Endothelial cell (in vitro differentiated cells): ENCODE results near the gene RHBDF2. TPM values are rescaled to one million over a fixed set of nuclear protein-coding genes. Genes with fewer than 3 reads are reported as not detected.

Experiments used
- DNase-seq: peaks from one replicate; pipeline ENCODE4 v3.0.0; 2021; ENCODE audit warnings: low spot score
- H3K27ac Mint-ChIP-seq: one replicate; pipeline ENCODE4 v1.8.0; 2021; ENCODE audit warnings: mixed read lengths, inconsistent platforms; ENCODE audit not compliant: unreplicated experiment
- H3K27me3 Mint-ChIP-seq: one replicate; pipeline ENCODE4 v1.8.0; 2021; ENCODE audit warnings: mild to moderate bottlenecking, moderate library complexity, mixed read lengths, inconsistent platforms; ENCODE audit not compliant: unreplicated experiment
- H3K36me3 Mint-ChIP-seq: one replicate; pipeline ENCODE4 v1.8.0; 2021; ENCODE audit warnings: mild to moderate bottlenecking, low read depth, mixed read lengths, inconsistent platforms; ENCODE audit not compliant: unreplicated experiment
- H3K4me1 Mint-ChIP-seq: one replicate; pipeline ENCODE4 v1.8.0; 2021; ENCODE audit warnings: mild to moderate bottlenecking, mixed read lengths, inconsistent platforms; ENCODE audit not compliant: unreplicated experiment
- H3K4me3 Mint-ChIP-seq: one replicate; pipeline ENCODE4 v1.8.0; 2021; ENCODE audit warnings: mild to moderate bottlenecking, mixed read lengths, inconsistent platforms; ENCODE audit not compliant: unreplicated experiment
- H3K9me3 Mint-ChIP-seq: one replicate; pipeline ENCODE4 v1.8.0; 2021; ENCODE audit warnings: mixed read lengths, inconsistent platforms; ENCODE audit not compliant: unreplicated experiment
- CTCF ChIP-seq: fragments of 200-600 bp; sonication (generic); IDR thresholded peaks from one replicate; pipeline ENCODE4 v1.5.0; 2021; ENCODE audit warnings: antibody characterized with exemption; ENCODE audit not compliant: unreplicated experiment
- total RNA-seq: library from RNA; stranded (reverse); fragmentation: NEBNext Ultra II Directional; extraction: Animal tissue kit (Norgen Biotek cat#: 25700); gene quantifications from one replicate; pipeline ENCODE4 v1.2.1, GENCODE V29; 2021; ENCODE audit not compliant: unreplicated experiment

The RHBDF2 gene
- total RNA-seq, 1 donor from 2014 or later: 39.3 TPM

- Mint-ChIP-seq H3K36me3 (no peaks in the 10 kb centered on the region), H3K9me3 (no peaks in the 10 kb centered on the region), H3K27me3 (peaks cover 3% of the 10 kb centered on the region), H3K27ac (no peak overlapping the region), H3K4me1 (peaks cover 52% of the 10 kb centered on the region), H3K4me3 (no peak overlapping the region)
- no peak for DNase-seq
- TF ChIP-seq CTCF: no peak
Observed at GRCh38 chr17:76447931-76448652, 53.1 kb downstream of the RHBDF2 start.

GRCh38 chr17:76446449-76447231, 54.6 kb downstream of the RHBDF2 start:
- Mint-ChIP-seq H3K36me3 (peaks cover 3% of the 10 kb centered on the region), H3K4me1 (peaks cover 56% of the 10 kb centered on the region), H3K27me3 (peaks cover 3% of the 10 kb centered on the region), H3K27ac (peak overlapping the region; percentile 2), H3K9me3 (no peaks in the 10 kb centered on the region), H3K4me3 (no peak overlapping the region)
- no peak for TF ChIP-seq CTCF
- no peak for DNase-seq

- Mint-ChIP-seq H3K4me3 (no peak overlapping the region), H3K9me3 (no peaks in the 10 kb centered on the region), H3K27ac (peak overlapping the region; percentile 38), H3K4me1 (peaks cover 57% of the 10 kb centered on the region), H3K27me3 (peaks cover 3% of the 10 kb centered on the region), H3K36me3 (peaks cover 3% of the 10 kb centered on the region)
- no peak for DNase-seq
- no peak for TF ChIP-seq CTCF
Observed at GRCh38 chr17:76445697-76446448, 55.4 kb downstream of the RHBDF2 start.

GRCh38 chr17:76444518-76445311, 56.5 kb downstream of the RHBDF2 start:
- peaks cover 55% of the 10 kb centered on the region for H3K4me1 Mint-ChIP-seq
- peaks cover 3% of the 10 kb centered on the region for H3K36me3 Mint-ChIP-seq
- H3K4me3 Mint-ChIP-seq: no peak overlapping the region
- peak overlapping the region; percentile 39 for H3K27ac Mint-ChIP-seq
- TF ChIP-seq CTCF: no peak
- H3K27me3 Mint-ChIP-seq: peaks cover 3% of the 10 kb centered on the region
- no peaks in the 10 kb centered on the region for H3K9me3 Mint-ChIP-seq
- no peak for DNase-seq
